GM18867 (cell line): ENCODE measurements around the gene TRPM3.

ENCODE experiments used
- ATAC-seq: cut with Tn5 transposase; IDR thresholded peaks from one replicate; pipeline ENCODE4 v1.9.1; 2021; ENCODE audit warnings: mild to moderate bottlenecking, moderate library complexity; ENCODE audit not compliant: unreplicated experiment

TRPM3 gene

GRCh38 chr9:70594386-70594944 lies 527.0 kb downstream of the TRPM3 start:
- no peak for ATAC-seq

GRCh38 chr9:70593241-70593640 lies 528.2 kb downstream of the TRPM3 start:
- ATAC-seq = no peak

DNA sequence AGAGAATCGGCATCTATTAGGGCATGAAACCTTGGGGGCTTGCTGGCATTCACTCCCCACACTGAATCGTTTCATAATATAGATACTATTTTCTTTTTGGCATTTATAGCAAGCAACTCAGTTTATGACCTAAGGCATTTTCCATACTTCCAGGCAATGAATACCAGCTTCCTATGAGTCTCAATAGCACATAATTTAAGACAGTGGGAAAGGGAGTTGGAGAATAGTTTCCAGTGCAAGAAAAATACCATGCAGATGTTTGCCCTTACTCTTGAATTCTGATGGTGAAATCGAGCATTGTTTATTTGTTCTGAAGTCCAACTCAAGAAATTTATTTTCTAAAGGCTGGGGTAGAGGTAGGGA lies 531.1 kb downstream of the TRPM3 start:
- ATAC-seq = no peak

- no peak for ATAC-seq
Observed at GRCh38 chr9:70589571-70590314, 531.7 kb downstream of the TRPM3 start.

DNA sequence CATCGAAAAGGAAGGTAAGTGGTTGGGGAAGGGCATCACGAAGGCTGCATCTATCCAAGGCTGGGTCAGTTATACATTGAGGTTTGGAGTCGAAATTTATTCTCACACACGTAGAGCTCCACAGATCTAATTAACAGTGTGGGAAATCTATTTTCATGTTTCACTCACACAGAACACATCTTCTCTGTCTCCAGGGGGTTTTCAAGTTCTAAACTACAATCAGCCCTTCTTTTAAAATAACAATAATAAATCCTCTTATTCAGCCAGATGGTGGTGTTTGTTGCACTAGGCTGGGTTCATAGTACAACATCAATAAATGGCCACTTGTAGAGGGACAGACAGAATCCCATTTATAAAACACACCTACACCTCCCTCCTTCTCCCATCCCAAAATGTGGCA lies 532.4 kb downstream of the TRPM3 start:
- ATAC-seq = no peak

DNA sequence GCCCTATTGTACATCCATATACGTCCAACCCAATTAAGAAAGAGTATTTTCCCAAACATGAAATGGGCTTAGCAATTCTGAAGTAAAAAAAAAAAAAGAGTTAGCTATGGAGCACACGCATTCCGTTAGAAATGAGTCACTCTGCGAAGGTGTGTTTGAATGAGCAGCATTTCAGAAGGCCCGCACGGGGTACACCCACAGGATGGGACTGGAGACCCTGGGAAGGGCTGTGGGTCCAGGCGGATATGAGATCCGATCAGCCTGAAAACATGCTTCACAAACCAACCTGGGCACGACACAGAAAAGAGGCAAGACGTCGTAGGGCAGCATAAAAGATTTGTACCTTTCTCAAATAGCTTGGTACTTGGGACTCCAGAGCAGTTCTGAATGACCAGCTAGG lies 533.0 kb downstream of the TRPM3 start:
- ATAC-seq = no peak

GRCh38 chr9:70587201-70587600 lies 534.2 kb downstream of the TRPM3 start:
- ATAC-seq = no peak

GRCh38 chr9:70586476-70586875 lies 534.9 kb downstream of the TRPM3 start:
- ATAC-seq = no peak

DNA sequence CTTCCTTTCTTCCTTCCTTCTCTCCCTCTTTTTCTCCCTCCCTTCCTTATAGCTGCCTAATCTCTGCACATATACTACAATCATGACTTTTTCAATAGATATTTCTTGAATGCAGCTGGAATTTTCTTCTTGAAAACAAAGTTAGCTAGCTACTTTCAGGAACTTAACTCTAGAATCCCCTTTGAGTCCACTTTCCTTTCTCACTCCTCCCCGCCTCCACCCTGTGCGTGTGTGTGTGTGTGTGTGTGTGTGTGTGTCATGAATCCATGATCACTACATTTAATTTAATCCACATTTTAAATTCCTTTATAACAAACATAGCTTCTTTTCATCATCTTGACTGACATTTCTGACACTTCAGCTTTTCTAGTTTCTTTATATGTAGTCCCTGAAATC lies 539.5 kb downstream of the TRPM3 start:
- ATAC-seq = no peak

- ATAC-seq = no peak
Observed at GRCh38 chr9:70581214-70581954, 540.0 kb downstream of the TRPM3 start.

- no peak for ATAC-seq
Observed at GRCh38 chr9:70580606-70581195, 540.7 kb downstream of the TRPM3 start.

GRCh38 chr9:70579686-70580085 lies 541.7 kb downstream of the TRPM3 start:
- ATAC-seq = no peak

DNA sequence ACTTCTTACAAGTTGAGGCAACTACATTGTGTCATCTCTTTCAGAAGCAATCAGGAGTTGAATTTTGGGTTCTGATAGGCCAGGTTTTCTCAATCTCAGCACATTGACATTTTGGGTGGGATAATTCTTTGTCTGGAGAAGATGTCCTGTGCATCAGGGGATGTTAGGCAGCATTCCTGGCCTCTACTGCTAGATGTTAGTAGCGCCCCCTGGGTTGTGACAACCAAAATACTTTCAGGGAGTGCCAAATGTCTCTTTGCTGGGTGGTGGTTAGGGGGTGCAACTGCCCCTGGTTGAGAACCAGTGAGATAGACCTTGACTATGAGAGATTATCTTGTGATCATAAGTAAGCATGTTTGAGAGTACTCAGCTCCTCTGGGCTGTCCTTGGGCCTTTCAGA lies 542.7 kb downstream of the TRPM3 start:
- ATAC-seq = no peak

DNA sequence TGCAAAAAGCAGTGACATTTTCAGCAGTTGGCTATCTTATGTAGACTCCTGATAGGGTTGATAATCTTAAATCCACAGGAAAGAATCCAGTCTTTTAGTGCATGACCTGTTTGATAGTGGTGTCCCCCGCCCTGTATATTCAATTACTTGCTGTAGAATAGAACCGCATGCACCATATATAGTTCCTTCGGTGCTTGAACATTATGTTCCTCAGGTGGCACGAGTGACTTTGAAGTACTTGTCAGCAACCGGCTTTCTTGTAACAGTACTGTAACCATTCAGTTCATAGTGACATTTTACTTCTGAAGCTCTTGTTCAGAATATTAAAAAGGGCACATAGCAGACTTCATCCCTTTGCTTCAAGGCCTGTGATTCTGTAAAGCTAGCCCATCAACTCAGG lies 543.8 kb downstream of the TRPM3 start:
- ATAC-seq = no peak

DNA sequence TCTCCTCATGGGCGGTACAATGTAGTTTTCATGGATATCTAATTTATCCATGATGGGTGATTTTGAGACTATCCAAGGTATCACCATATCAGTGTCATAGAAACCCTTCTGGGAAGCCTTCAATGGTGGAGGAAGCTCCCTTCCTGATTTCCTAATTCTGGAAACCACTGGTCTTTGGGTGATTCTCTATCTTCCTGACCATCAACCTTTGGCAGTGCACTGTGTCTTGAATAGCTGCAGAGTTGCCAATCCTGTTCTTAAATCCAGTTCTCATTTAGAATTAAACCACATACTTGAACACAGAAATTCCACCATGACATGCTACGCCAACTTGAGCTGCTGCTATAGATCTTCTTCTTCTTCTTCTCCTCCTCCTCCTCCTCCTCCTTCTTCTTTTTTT lies 545.3 kb downstream of the TRPM3 start:
- ATAC-seq = no peak

- ATAC-seq = no peak
Observed at GRCh38 chr9:70574151-70574837, 547.1 kb downstream of the TRPM3 start.

- no peak for ATAC-seq
Observed at GRCh38 chr9:70573308-70573707, 548.1 kb downstream of the TRPM3 start.

DNA sequence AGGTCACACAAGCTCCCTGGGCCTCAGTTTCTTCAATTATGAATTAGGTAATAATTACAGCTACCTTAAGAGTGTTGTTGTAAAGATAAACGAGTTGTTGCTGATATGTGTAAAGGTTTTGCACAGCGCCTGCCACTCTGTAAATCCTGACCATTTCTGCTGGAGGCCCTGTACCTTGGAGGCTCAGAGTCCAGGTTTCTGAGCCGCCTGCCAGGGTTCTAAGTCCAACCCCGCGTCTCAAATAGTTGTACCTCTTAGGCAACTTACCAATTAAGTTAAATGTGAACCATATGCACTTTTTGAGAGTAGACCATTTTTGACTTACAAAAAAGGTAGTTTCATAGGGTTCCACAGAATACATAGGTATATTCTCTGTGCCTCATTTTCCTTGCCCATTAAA lies 550.2 kb downstream of the TRPM3 start:
- ATAC-seq = no peak

DNA sequence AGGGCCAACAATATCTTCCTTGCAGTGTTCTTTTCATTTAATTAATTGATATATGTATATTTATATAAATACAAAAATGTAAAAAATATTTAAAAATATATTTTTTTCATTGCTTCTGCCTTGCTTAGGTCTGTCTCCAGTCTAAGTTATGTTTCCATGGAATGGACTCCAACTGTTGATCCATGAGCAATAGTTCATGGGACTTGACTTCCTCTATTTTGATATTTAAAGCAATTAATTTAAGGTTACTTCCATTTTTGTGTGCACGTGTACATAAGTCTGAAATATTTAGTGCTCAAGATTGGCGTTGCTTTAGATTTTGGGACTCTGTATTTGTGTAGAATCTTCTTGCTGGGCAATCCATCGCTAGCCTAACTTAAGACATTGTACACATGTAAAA lies 551.6 kb downstream of the TRPM3 start:
- no peak for ATAC-seq

GRCh38 chr9:70569070-70569772 lies 552.2 kb downstream of the TRPM3 start:
- no peak for ATAC-seq

DNA sequence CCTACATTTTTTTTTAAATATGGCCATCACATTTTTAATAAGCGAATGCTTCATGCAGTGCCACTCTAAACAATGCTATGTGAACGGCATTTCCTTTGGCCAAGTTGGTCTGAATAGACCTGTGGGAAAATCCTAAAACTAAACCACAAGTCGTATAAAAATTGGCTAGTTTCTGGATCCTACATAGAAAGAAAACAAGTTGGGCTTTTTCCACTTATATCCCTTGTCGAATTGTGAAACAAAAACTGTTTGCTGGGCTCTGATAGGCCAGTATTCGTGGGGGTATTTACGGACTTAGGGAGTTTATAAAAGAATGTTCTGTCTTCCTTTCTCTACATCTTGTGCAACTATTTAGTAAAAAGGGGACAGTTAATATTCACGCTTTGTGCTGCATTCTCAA lies 553.9 kb downstream of the TRPM3 start:
- no peak for ATAC-seq
